GM12864 (cell line): ENCODE measurements around the gene KCNH4.
"Not testable (repeated sequence)": the region's sequence is repeated elsewhere in the genome, so short reads cannot be mapped to it uniquely, and the experiment has no call there.

Experiments used
- DNase-seq: peaks from one replicate; pipeline ENCODE4 v3.0.0-alpha.2; 2011; ENCODE audit warnings: low read depth
- H3K4me3 ChIP-seq: 2 replicates; pipeline ENCODE4 v1.5.1; 2011; ENCODE audit warnings: mild to moderate bottlenecking, low read depth, low read length, control low read depth
- CTCF ChIP-seq: IDR thresholded peaks from 2 replicates; pipeline ENCODE4 v1.5.1; 2011; ENCODE audit warnings: low read depth, mild to moderate bottlenecking, moderate library complexity, low read length, control low read depth, inconsistent platforms; ENCODE audit errors: missing control alignments

Gene KCNH4

GRCh38 chr17:42160531-42160910 is 20.4 kb downstream of the KCNH4 start:
- TF ChIP-seq CTCF = no peak
- no peak for DNase-seq
- no peak overlapping the region for H3K4me3 ChIP-seq

- H3K4me3 ChIP-seq = no peak overlapping the region
- no peak for TF ChIP-seq CTCF
- no peak for DNase-seq
These were observed 21.0 kb downstream of the KCNH4 start for GRCh38 chr17:42159796-42160530.

- no peak for DNase-seq
These were observed 25.3 kb downstream of the KCNH4 start for GRCh38 chr17:42155614-42156045.

GRCh38 chr17:42153919-42154742 is 26.8 kb downstream of the KCNH4 start:
- peak overlapping the region; percentile 64 for H3K4me3 ChIP-seq
- no peak for TF ChIP-seq CTCF
- no peak for DNase-seq

More at GRCh38 chr17:42155614-42156045, 25.3 kb downstream of the KCNH4 start:
- no peak for TF ChIP-seq CTCF
- H3K4me3 ChIP-seq = peak overlapping the region; percentile 64; the same call in 1 of the 2 replicates

GRCh38 chr17:42146911-42147607 is 33.9 kb downstream of the KCNH4 start:
- H3K4me3 ChIP-seq = no peak overlapping the region
- no peak for DNase-seq
- TF ChIP-seq CTCF = no peak

GRCh38 chr17:42143138-42143537 is 37.8 kb downstream of the KCNH4 start:
- H3K4me3 ChIP-seq, DNase-seq: not testable (repeated sequence)

- TF ChIP-seq CTCF = no peak
- no peak for DNase-seq
- no peak overlapping the region for H3K4me3 ChIP-seq
These were observed 38.5 kb downstream of the KCNH4 start for GRCh38 chr17:42142371-42142896.
